NCI-H526 treated with DMSO at 0.1 percent for 48 hours (cell line): ENCODE measurements around the gene ASB13.
A peak's percentile ranks its signal among the peaks of the same experiment; 100 is the strongest.

ENCODE experiments used
- DNase-seq: peaks from one replicate; lab custom pipeline; 2025; lab: John Stamatoyannopoulos, UW

ASB13 gene

GRCh38 chr10:5669604-5670003 lies 3.2 kb upstream of the ASB13 start:
- no peak for DNase-seq

GRCh38 chr10:5668429-5668828 lies 2.0 kb upstream of the ASB13 start:
- DNase-seq, result no peak

DNA sequence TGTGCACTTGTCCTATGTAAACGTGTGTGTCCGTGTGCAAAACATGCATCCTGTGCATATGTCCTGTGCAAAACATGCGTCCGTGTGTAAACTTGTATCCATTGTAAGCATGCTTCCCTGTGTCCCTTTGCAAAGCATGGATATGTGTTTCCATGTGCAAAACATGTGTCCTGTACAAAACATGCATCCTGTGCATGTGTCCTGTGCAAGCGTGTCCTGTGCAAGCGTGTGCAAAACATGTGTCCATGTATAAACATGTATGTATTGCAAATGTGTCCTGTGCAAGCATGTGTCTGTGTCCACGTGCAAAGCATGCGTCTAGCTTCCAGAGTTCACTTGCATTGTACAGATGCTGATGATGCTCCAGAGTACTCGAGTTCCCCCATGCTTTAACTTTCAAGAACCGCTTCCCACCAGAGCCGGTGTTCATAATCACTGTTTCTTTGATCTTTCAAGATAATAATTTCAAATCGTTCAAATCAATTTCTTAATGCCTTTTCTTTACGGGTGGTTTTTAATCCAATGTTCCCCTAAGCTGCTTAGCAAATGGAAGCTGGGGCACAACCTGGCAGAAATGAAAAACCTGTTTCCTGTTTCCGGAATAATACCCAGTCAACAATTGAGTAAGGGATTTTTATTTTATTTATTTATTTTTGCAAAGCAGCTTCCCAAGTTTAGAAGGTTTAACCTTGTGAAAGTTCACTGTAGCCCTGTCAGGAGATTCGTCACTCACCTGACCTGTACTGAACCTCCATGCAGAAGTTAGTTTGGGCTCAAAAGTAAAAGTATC lies 641 bp upstream of the ASB13 start:
- DNase-seq, result peak; percentile 22

DNA sequence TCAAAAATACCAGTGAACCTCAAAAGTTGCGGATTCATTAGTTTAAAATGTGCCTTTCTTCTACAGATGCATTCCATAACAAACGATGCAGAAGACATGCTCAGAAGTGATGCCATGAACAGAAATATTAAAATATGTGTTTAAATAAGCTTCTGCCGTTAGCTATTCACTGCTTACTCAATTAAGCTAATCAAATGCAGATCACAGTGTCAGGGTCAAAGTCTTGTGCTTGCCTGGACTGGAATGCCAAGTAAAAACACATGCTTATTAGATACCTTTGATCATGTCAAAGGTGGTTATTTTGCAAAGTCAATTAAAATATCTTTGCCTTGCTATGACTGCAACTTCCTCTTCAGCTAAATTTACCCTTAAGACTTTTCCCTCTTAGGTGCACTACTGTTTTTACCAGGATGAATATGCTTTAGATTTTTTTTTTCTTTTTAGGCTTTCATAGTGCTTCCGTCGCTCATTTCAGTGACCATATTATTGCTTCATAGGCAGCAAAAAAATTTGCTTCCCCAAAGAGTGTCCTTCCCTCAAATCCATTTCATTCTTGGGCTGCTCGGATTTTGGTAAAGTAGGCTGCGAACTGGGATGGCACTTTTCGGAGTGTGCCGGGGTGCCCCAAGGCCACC lies 905 bp downstream of the ASB13 start:
- peak; percentile 65 for DNase-seq

DNA sequence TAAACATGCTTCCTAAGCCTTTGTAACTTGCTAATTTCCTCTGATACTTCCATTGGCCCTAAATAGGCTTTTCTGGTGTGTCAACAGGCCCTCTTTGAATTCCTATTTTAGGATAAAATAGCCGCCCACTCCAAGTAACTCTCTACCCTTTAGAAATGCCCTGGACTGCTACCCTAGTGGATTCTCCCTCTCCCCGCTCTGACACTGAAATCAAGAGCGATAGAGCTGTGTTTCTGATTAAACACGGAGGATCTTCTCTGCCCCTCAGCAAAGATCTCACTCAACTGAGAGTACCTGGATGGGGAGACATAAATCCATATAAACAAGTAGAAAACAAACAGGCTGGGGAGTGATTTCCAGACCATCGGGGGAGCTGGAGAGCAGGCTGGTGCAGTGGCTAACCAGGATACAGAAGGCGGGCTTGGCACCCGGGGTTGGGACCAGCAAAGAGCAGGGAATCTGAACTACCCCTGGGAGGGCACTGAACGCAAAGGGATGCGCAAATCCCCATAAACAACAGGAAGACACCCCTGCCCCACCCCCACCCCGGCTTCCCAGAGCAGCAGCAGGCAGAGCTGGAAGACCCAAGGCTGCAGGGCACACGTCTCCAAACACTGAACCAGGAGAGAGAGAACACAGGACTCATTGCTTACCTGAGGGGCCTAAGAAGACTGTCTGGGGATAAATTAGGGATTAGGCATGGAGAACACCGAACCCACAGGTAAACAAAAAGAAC lies 2.5 kb downstream of the ASB13 start:
- peak; percentile 30 for DNase-seq

GRCh38 chr10:5662708-5663579 lies 3.5 kb downstream of the ASB13 start:
- no peak for DNase-seq

GRCh38 chr10:5661043-5661442 lies 5.4 kb downstream of the ASB13 start:
- no peak for DNase-seq

DNA sequence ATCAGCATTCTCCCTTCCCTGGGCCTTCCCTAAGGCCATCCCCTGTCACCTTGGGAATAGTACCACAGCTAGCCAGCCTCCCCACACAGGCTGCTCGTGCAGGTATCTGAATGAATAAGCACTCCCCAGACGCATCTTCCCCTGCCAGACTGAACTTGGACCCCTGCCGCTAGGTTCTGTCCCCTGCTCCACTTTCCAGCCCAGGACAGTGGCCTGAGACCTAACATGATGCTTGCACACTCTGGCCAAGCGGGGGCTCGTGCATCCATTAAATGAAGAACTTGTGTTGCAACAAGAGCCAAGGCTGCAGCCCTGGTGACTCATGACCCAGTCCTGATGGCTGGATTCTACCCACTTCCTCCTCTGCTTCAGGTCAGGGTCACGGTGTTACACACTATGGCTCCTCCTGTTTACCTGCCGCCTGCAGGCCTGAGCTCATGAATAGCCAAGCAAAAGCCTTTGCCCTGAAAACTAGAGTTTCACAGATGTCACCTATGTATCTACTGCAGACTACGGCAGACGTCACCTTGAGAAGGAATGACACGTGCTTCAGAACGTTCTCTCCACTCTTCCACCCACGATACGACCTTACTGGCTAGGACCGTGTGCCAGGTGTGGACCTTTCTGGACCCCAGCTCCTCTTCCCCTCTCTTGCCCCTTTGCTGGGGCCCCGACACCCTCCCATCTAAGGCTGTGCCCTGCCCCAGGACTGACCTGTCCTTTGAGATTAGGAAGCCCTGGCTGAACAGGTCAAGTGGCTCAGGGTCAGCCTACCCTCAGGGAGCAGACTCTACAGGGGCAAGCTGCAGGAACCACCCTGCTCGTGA lies 6.5 kb downstream of the ASB13 start:
- no peak for DNase-seq

DNA sequence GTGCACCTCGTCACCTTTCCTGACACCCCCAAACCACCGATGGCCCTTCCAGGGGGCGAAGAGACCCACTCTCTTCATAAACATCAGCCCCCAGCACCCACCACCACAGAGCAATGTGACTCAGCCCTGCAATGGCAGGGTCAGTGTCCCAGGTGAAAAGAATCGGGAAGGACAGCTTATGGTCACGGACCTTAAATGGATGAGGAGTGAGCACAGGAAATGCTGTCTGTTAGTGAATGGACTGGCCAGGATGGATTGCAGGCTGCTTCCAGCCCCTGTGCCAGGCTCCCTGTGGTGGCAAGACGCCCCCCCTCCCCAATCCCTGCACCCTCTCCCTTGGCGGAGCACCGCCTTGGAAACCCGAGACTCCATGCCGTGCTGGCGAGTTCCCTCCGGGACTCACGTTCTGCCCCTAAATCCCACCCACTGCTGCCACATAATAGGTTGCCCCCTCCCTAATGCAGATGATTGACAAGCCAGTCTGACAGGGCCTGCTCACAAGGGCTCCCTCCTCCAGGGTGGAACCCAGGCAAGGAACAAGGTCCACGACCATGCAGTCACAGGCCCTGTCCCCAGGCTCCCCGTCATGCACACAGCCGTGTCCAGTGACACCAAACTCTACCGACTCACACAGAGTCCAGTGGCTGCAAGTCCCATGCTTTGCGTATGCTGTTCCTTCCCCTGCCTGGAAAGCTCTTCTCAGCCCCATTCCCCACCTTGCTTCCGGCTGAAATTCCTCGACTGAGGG lies 7.3 kb downstream of the ASB13 start:
- DNase-seq, result no peak

- DNase-seq, result no peak
Observed at GRCh38 chr10:5656737-5657579, 9.4 kb downstream of the ASB13 start.

DNA sequence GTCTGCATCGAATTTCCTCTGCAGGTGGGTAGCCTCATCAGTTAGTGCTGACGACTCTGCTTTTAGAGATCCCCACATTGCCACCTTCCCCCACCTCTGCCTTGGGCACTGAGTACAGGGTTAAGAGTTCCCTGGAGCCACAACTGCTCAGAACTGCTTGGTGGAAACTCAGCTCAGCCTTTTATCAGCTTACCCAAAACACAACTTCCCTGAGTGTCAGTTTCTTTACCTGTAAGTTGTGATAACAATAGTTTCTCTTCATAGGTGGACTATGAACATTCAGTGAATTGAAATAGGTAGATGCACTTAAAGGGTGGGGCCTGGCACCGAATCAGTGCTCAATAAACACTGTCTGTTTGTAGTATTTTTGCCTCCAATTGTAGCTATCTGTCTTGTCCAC lies 11.3 kb downstream of the ASB13 start:
- no peak for DNase-seq

DNA sequence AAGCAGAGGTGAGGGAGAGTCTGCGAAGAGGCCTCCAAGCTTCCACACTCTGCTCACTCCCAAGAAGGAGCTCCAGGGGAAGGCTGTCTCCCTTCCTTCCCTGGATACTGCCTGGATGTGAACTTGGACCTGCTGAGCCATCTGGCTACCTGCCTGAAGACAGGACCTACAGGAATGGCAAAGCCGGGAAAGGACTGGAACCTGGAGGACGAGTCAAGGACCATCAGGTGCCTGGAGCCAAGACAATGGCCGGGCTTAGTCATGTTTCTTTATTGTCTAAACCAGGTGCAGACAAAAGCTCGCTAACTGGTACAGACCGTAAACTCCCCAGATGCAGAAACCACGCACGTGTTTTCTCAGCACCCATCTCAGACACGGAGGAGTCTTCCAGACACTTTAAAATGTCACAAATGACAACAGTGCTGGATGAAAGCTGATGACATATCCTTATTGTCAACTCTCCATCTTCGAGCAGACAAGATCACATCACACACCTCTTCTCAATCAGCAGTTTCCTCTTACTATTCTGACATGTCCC lies 12.1 kb downstream of the ASB13 start:
- no peak for DNase-seq

GRCh38 chr10:5652746-5653145 lies 13.6 kb downstream of the ASB13 start:
- no peak for DNase-seq

- DNase-seq, result no peak
Observed at GRCh38 chr10:5651388-5651764, 15.0 kb downstream of the ASB13 start.

DNA sequence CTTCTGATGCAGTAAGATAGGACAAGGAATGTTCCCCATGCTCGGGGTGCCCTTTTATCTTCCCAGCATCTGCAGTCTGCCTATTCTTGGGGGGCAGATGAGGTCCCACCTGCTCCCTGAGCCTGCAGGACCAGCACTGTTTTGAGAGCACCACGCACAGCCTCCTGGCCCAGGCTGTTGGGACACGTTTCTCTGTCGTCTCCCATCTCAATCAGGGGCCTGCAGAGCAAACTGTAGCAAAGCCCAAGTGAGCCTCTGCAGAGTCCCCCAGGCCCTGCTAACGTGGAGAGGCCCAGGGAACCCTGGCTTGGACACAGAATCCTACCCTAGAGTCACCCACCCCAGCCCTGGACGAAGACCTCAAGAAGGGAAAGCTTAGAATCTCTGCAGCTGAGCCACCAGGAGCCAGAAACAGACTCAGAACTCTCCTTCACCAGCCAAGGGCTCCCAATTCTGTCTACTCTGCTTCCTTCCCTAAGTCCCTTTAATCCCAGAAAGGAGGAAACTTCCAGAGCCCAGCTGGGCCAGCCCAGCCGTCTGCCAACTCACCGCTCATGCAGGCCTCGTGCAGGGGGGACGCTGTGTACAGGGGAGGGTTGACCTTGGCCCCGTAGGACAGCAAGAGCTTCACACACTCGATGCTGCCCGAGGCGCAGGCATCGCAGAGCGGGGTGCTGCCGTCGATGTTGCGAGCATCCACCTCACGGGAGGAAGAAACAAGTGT lies 15.6 kb downstream of the ASB13 start:
- no peak for DNase-seq

- DNase-seq, result no peak
Observed at GRCh38 chr10:5649746-5650145, 16.6 kb downstream of the ASB13 start.

- no peak for DNase-seq
Observed at GRCh38 chr10:5648494-5649457, 17.6 kb downstream of the ASB13 start.
